Endothelial cell of hepatic sinusoid (primary cell): ENCODE results near the gene STARD7.
"Not testable (repeated sequence)": the region's sequence is repeated elsewhere in the genome, so short reads cannot be mapped to it uniquely, and the experiment has no call there.

Experiments
- in situ Hi-C: cut with HindIII; loops from 2 replicates; pipeline ENCODE4 v1.10.0; 2017; ENCODE audit warnings: low sequenced_read_pairs

STARD7 gene

DNA sequence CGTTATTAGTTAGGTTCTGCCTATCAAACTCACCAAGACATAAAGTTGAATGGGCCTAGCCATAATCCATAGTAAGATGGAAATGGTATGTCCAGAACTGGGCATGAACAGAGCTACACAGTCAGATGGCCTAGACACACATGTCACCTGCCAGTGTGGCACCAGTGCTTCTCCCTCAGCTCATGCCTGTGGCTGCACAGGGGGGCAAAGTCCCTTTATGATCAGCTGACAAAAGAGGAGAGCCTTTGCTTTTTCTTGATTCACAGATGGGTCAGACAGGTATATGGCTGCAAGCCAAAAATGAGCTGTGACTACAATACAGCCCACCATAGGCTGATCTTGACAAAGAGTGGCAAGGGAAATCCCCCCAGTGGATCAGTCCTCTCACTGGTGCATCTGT is 28.3 kb upstream of the STARD7 start:
- in situ Hi-C loops, result no loop called here

DNA sequence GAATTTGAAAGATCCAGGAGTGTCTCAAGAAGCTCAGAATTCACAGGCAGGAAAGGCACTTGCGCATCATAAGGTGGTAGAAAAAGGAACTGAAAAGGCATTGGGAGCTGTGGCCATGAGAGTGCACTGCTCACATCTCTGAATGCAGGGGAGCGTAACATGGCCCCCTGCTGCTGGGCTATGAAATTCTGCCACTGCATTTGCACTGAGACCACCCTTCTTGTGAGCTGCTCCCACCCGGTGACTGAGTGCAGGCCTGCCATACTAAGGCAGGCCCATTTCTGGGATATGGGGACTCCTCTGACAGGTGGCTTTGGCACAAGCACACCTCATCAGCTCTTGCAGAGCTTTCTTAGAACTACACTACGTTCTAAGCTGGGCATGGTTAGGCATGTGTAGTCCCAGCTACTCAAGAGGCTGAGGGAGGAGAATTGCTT is 25.3 kb upstream of the STARD7 start:
- in situ Hi-C loops, result no loop called here

DNA sequence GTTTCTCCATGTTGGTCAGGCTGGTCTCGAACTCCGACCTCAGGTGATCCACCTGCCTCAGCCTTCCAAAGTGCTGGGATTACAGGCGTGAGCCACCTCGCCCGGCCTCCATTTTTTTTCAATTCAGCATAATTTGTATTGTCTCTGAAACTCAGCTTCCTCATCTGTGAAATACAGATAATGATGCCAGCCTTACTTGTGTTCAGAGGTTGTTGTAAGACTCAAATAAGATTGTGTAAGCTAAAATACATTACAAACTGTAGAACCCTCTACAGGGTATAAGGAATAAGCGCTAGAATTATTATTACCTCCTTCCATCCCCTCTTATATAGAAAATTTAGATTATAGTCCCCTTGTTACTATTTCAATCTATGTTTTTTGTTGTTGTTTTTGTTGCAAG is 24.8 kb upstream of the STARD7 start:
- in situ Hi-C loops, result no loop called here

DNA sequence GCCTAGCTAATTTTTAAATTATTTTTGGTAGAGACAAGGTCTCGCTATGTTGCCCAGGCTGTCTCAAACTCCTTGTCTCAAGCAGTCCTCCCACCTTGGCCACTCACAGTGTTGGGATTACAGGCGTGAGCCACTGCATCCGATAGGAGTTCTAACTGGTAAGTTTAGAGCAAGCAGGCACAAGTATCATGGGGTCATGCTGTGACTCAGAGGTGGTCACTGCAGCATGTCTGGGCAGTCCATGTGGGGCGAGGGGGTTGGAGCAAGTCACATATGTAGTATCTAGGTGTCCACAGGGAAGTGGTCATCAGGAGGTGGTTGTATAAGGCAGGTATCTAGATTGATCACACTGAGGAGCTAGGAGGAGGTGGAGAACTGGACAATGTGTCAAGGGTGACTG is 22.7 kb upstream of the STARD7 start:
- in situ Hi-C loops, result no loop called here

DNA sequence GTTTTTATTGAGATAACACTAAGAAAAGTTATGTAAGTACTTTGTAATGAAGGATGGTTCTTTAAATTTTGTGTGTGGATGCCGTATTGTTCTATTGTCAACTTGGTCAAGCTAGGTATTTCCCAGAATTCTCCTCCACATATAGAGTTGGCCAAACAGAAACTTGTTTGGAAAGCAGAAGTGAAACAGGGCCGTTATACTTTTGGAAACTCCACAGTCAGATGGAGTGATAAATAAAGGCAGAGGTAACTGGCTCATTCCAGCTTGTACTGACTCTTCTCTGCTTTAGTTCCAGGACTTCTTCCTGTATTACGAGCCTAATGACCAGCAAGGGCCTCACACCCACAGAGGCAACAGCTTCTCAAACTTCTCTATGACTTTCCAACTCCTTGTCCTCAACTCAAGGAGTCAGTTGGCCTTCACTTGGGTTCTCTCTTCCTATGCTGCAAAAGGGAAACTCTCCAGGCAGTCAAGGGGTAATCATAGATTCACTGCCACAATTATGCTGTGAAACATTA is 16.4 kb upstream of the STARD7 start:
- in situ Hi-C loops, result loop anchor here (5.0 kb wide), 1 partner anchor 37 kb away; no protein-coding TSS in a partner anchor

DNA sequence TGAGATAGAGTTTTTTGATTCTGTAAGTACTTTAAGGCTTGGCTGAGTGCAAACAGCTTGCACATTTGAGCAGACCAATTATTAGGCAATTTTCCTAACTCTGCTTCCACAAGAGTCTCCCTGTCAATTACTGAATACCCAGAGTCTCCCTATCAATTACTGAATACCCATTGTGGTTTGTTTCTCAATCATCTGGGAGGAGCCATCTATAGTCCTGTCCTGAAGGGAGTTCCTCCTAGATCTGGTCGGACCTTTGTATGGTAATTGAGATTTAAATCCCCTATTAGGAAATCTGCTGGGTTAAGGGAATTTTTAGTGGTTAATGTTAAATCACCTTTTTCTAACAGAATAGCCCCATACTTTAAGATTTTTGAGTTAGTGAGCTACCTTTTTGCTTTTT is 12.5 kb upstream of the STARD7 start:
- in situ Hi-C loops, result not testable (repeated sequence)

DNA sequence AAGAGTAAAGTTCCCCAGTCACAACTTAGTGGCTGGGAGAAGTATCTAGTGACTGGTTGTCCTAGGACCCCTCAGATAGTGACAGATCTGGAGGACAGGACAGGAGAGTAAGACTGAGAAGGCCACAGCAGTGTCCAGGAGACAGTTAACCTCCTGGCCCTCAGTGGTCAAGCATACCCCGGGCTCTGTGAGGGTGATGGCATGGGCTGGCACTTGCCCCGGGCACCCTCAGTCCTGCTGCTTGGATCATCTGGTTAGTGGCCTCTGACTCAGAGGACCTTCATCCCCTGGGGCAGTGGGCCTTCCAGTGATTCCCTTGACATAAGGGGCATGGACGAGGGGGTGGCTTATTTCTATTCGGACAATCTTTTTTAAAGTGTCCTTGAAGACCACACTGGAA is 11.3 kb upstream of the STARD7 start:
- in situ Hi-C loops, result not testable (repeated sequence)

DNA sequence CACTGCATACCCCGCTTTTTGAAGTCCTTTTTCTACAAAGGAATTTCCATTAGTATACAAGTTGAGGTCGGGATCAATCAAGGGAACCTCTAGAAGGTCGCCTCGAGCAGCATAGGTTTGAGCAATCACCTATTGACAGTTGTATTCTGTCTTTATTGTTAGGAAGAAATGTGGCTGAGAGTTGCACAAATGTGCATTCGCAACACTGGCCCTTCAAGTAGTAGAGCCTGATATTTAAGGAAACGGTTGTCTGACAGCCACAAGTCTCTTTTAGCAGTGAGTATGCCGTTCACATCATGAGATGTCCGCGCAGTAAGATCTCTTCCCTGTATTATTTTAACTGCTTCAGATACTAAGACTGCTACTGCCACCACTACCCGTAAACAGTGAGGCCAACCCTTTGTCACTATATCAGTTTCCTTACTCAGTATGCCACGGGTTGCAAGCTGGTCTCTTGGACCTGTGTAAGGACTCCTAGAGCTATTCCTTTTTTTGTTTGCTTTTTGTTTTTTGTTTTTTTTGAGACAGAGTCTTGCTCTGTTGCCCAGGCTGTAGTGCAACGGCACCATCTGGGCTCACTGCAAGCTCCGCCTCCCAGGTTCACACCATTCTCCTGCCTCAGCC is 10.0 kb upstream of the STARD7 start:
- in situ Hi-C loops, result no loop called here

DNA sequence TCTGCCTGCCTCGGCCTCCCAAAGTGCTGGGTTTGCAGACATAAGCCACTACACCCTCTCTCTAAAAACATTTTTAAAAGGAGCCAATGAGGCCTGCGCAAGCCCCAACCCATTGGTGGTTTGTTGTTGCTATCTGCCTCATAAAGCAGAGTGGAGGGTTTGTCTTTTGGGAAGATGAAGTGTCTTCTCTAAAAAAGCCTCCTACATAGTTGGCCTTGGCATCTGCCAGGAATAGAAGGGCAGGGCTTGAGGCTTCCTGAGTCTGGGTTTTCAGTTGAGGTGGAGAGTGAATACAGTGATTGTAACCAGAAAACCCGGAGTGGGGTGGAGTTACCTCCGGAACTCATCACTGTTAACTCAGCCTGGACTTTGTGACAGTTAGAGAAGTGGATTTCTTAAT is 5.9 kb upstream of the STARD7 start:
- in situ Hi-C loops, result no loop called here

DNA sequence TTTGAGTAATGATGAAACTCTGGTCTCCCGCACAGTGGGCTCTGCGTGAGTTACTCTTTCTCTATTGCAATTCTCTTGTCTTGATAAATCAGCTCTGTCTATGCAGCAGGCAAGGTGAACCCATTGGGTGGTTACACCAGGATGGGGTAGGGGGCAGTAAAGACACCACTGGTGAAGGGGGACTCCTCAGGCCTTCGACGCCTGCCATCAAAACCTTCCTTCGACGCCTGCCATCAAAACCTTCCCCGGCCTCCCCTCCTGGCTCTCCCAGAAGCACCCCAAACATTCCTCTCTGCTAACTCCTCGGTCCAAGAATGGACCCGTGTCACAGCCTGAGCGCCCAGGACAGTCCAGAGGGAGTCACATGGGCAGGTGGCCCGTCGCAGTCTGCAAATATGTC is 4.8 kb upstream of the STARD7 start:
- in situ Hi-C loops, result no loop called here

DNA sequence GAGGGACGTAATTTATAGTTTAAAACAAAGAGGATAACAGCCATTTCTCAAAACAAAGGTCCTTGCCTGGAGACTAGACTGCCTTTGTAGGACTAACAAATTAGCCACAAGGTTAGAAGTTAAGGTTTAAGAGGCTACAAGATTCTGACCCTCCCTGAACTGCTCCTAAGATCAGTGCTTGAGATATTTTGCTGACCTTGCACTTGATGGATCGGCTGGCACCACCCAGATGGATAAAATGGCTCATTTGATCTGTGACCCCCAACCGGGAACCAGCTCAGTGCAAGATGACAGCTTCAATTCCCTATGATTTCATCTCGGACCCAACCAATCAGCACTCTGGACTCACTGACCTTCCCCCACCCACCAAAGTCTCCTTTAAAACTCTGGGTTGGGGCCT is 3.7 kb upstream of the STARD7 start:
- in situ Hi-C loops, result no loop called here

DNA sequence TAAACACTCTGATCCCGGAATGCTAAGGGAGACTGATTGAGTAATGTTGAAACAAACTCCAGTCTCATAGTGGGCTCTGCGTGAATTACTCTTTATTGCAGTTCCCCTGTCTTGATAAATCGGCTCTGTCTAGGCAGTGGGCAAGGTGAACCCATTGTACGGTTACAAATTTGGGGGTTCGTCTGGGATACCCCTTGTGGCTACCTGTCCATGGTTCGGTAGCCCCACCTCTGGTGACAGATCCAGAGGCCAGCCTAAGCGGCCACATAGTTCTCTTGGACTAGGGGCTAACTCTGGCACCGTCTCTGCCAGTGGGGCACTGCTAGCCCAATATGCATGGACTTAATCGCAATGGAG is 1.1 kb upstream of the STARD7 start:
- in situ Hi-C loops, result no loop called here

DNA sequence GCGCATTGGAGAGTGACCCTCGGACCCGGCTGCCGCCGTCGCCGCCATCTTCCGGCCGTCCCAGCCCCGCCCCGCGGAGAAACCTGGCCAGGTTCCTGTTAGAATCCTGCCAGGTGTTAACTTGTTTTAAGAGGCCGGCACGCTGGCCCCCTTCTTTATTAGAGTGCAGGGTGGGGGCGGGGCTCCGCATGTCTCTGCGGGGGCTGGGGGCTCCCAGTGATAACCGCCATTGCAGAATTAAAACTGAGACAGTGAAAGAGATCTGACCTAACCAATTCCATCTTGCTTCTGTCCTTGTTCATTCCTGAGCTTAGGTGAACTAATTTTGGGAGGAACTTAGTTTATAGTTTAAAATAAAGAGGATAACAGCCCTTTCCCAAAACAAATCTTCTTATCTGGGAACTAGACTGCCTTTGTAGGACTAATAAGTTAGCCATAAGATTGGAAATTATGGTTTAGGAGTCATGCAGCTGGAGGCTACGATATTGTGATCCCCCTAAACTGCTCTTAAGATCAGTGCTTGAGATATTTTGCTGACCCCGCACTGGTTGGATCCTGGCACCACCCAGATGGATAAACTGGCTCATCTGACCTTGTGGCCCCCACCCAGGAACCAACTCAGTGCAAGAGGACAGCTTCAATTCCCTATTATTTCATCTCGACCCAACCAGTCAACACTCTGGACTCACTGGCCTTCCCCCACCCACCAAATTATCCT is 543 bp upstream of the STARD7 start:
- in situ Hi-C loops, result no loop called here

DNA sequence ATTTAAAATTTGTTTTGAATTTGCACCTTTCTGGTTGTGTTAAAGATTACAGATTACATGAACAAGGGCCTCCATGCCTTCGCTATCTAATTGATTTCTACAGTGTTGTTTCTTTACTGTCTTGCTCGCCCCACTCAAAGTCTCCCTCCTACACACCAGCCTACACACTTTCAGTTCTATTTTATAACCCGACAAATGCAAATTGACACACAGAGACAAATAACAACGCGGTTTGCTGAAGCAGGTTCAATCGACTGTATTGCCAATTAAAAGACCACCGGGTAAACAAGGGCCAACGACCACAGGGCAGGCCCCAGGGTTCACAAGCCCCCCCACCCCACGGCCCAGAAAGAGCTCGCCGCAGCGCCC is 869 bp downstream of the STARD7 start:
- in situ Hi-C loops, result no loop called here

DNA sequence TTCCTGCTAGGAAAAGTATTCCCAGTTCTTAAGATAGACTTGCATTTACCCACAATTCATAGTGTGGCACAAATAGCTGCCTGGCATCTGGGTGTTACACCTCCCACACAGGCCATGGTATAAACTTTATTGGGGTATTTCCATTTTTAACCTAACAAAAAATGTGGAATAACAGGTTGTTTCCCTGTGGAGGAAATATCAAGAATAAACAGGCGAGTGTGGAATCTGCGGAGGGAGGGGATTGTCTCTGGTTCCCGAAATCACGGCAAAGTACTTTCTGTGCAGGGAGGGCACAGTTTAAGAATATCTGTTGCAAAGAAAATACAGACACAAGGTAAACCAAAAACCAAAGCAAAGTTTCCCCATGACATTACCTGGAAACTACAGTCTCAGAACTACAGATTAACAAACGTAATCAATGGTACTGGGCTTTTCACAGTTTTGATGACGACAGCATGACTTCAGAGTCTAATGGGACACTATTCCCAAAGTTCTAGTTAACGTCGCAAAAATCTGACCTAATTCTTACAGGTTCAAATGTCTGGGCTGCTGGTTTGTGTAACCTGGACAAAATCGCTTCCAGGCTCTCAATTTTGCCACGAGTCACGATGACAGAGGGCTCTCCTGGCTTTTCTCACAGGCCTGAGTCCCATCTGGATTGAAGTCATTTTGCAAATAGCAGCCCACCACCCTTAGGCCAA is 1.4 kb downstream of the STARD7 start:
- in situ Hi-C loops, result no loop called here

DNA sequence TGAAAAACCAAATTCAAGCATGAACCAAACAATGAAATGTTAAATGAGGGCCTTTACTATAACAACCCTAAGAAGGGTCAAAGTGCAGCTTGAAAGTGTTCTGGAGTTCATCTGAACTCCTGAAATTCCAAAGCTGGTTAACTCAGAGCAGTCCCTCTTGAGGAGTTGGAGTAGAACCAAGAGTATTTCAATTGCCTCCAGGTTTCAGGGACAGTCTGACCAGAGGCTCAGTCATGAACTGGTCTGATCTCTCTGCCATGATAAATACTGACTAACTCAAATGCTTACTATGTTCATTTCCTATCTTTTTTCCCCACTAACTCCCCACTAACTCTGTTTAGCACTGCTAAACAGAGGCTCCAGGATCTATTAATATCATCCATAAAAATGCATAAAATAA is 2.7 kb downstream of the STARD7 start:
- in situ Hi-C loops, result no loop called here

DNA sequence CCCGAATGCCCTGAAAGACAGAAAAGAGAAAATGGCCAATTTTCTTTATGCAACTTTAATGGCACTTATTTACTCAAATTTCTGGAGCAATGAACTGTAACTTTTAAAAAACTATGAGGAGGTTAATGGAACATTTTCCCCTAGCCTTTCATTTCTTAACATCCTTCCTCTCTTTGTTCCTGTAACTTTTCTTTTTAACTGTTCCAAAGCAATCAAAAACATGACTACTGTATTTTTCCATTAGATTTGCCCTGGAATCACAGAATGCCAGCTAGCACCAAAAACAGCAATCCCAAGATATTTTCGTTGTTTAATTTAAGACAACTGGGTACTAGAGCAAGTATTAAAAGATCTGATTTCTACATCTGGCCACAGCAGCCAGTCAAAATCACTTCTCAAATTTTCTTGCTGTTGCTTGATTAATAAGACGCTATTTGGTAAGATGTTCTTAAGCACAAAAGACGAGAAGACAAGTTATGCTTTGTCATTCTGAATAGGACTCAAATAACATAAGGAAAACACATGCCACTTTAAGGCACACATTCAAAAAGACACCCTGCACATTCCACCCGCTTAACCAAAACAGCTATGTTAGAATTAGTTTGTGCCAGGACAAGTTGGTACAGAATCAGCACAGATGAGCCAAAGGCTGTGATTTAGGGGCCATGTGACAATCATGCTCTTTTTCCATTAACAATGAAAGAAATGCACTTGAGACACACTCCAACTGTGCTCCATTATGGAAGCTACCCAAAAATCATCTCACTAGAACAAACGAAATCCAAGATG is 3.6 kb downstream of the STARD7 start:
- in situ Hi-C loops, result loop anchor here (5.0 kb wide), 1 partner anchor 67 kb away; no protein-coding TSS in a partner anchor

DNA sequence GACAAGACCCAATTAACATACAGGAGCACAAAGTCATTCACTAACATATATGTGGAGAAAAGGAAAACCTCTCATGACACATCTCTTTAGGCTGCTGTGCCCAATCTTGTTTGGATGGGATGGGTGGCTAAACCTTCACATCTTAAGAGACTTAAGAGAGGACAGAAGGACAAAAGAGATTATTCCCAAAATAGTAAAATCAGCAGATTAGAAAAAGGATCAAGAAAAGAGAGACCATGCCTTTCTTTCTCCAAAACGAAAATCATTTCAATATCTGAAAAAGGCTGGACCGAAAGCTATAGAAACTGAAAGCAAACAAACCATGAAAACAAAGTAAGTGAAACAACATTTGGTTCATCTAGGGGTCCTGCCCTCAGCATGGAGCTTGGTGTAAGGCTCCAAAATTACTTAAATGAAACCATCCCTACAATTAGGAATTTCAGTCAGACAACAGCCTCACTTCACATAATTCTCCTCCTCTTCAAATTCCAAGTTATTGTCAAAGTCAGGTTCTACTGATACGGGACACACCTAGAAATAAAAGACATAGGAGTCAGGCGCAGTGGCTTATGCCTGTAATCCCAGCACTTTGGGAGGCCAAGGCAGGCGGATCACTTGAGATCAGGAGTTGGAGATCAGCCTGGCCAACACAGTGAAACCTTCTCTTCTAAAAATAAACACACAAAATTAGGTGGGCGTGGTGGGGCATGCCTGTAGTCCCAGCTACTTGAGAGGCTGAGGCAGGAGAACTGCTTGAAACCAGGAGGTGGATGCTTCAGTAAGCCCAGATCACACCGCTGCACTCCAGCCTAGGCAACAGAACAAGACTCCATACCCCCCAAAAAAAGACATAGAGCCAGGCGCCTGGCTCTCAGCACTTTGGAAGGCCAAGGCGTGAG is 5.2 kb downstream of the STARD7 start:
- in situ Hi-C loops, result loop anchor here (5.0 kb wide), 1 partner anchor 69 kb away; no protein-coding TSS in a partner anchor

DNA sequence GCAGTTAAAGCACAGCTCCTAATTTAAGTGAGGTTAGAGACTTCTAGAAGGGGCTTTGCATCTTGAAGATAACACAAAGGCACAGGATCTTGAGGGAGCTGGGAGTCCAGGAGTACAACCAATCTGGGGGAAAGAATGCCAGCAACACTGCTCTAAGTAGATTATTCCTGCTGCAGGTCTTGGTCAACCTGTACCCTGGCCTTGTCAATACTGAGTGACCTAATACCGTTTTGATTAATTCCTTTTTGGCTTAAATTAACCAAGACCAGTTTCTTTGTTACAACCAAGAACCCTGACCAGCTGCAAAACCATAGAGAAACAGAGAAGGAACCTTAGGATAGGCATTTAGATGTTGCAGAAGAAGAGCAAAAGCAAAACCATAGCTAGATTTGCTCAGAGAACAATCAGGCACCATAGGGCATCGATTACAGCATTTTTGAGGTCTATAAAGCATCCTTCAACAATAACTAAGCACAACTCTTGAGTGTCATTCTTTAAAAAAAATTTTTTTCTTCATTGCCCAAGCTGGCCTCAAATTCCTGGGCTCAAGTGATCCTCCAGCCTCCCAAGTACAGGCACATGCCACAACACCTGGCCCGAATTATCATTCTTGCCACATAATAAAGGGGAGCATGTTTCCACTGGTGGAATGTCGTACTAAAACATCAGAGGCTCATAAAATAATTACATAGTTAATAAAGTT is 6.3 kb downstream of the STARD7 start:
- in situ Hi-C loops, result loop anchor here (5.0 kb wide), 1 partner anchor 70 kb away; no protein-coding TSS in a partner anchor
